GM18499 (cell line): ENCODE measurements around the gene TAF12.
"Not testable (repeated sequence)": the region's sequence is repeated elsewhere in the genome, so short reads cannot be mapped to it uniquely, and the experiment has no call there.

Experiments used
- ATAC-seq: cut with Tn5 transposase; IDR thresholded peaks from one replicate; pipeline ENCODE4 v1.9.1; 2021; ENCODE audit warnings: moderate number of reproducible peaks; ENCODE audit not compliant: insufficient read depth, unreplicated experiment

The TAF12 gene

GRCh38 chr1:28586585-28587391 is 56.1 kb downstream of the TAF12 start:
- not testable (repeated sequence) for ATAC-seq

- no peak for ATAC-seq
Measured at GRCh38 chr1:28582248-28582615, 60.6 kb downstream of the TAF12 start.

GRCh38 chr1:28581531-28582247 is 61.2 kb downstream of the TAF12 start:
- ATAC-seq: peak; percentile 50

- peak; percentile 9 for ATAC-seq
Measured at GRCh38 chr1:28580722-28581530, 61.9 kb downstream of the TAF12 start.

GRCh38 chr1:28579401-28579800 is 63.5 kb downstream of the TAF12 start:
- ATAC-seq: no peak

- ATAC-seq: no peak
Measured at GRCh38 chr1:28578696-28579218, 64.1 kb downstream of the TAF12 start.

- ATAC-seq: no peak
Measured at GRCh38 chr1:28577738-28578536, 64.9 kb downstream of the TAF12 start.

GRCh38 chr1:28577052-28577678 is 65.7 kb downstream of the TAF12 start:
- ATAC-seq: no peak

GRCh38 chr1:28573564-28573963 is 69.3 kb downstream of the TAF12 start:
- ATAC-seq: no peak

- not testable (repeated sequence) for ATAC-seq
Measured at GRCh38 chr1:28572891-28573290, 70.0 kb downstream of the TAF12 start.

GRCh38 chr1:28571911-28572310 is 71.0 kb downstream of the TAF12 start:
- no peak for ATAC-seq

GRCh38 chr1:28566931-28567330 is 75.9 kb downstream of the TAF12 start:
- no peak for ATAC-seq

GRCh38 chr1:28565726-28566125 is 77.1 kb downstream of the TAF12 start:
- no peak for ATAC-seq

- no peak for ATAC-seq
Measured at GRCh38 chr1:28565040-28565439, 77.8 kb downstream of the TAF12 start.

GRCh38 chr1:28564310-28564709 is 78.6 kb downstream of the TAF12 start:
- no peak for ATAC-seq

- ATAC-seq: no peak
Measured at GRCh38 chr1:28560886-28561285, 82.0 kb downstream of the TAF12 start.
